AG08396 (cell line): Measurements from ENCODE around the gene PTPRN2.

Experiments
- DNase-seq: peaks from one replicate; pipeline ENCODE4 v3.0.0; 2012; ENCODE audit warnings: low spot score, mixed read lengths

The PTPRN2 gene

GRCh38 chr7:157845203-157845835 lies 742.3 kb downstream of the PTPRN2 start:
- DNase-seq, result no peak

GRCh38 chr7:157844611-157845010 lies 743.0 kb downstream of the PTPRN2 start:
- DNase-seq, result no peak

GRCh38 chr7:157844141-157844540 lies 743.5 kb downstream of the PTPRN2 start:
- no peak for DNase-seq

GRCh38 chr7:157843336-157844140 lies 744.1 kb downstream of the PTPRN2 start:
- no peak for DNase-seq

GRCh38 chr7:157841773-157842370 lies 745.8 kb downstream of the PTPRN2 start:
- DNase-seq, result no peak

GRCh38 chr7:157840914-157841772 lies 746.5 kb downstream of the PTPRN2 start:
- no peak for DNase-seq

GRCh38 chr7:157840174-157840913 lies 747.3 kb downstream of the PTPRN2 start:
- DNase-seq, result no peak

GRCh38 chr7:157839672-157840167 lies 747.9 kb downstream of the PTPRN2 start:
- DNase-seq, result no peak

- no peak for DNase-seq
Observed at GRCh38 chr7:157839226-157839625, 748.4 kb downstream of the PTPRN2 start.

GRCh38 chr7:157837561-157837960 lies 750.1 kb downstream of the PTPRN2 start:
- no peak for DNase-seq

GRCh38 chr7:157837047-157837446 lies 750.6 kb downstream of the PTPRN2 start:
- DNase-seq, result no peak

GRCh38 chr7:157834501-157835163 lies 753.0 kb downstream of the PTPRN2 start:
- DNase-seq, result no peak

- no peak for DNase-seq
Observed at GRCh38 chr7:157832866-157833607, 754.6 kb downstream of the PTPRN2 start.

GRCh38 chr7:157832421-157832820 lies 755.2 kb downstream of the PTPRN2 start:
- DNase-seq, result no peak

GRCh38 chr7:157832006-157832405 lies 755.6 kb downstream of the PTPRN2 start:
- no peak for DNase-seq

GRCh38 chr7:157831143-157831905 lies 756.3 kb downstream of the PTPRN2 start:
- DNase-seq, result no peak

- no peak for DNase-seq
Observed at GRCh38 chr7:157830331-157830730, 757.3 kb downstream of the PTPRN2 start.

GRCh38 chr7:157829491-157829890 lies 758.1 kb downstream of the PTPRN2 start:
- DNase-seq, result no peak

- no peak for DNase-seq
Observed at GRCh38 chr7:157828881-157829280, 758.7 kb downstream of the PTPRN2 start.
